CD14-positive monocyte (primary cell): ENCODE measurements around the gene HMGXB3. TPM values are rescaled to one million over a fixed set of nuclear protein-coding genes. Genes with fewer than 3 reads are reported as not detected.

Source experiments
- DNase-seq, 3 donors: peaks; one replicate each; pipeline ENCODE4 v3.0.0-alpha.2; 2011 to 2022
- H2AFZ ChIP-seq: 2 replicates; pipeline ENCODE4 v1.6.0; 2012; ENCODE audit warnings: mild to moderate bottlenecking, low read depth, low read length, inconsistent platforms; ENCODE audit not compliant: insufficient read depth, poor library complexity, severe bottlenecking
- H3K27ac ChIP-seq, 2 donors: 1 replicate in 1 of 2; 2 replicates in 1 of 2; pipeline ENCODE4 v1.5.1; 2012 to 2013; ENCODE audit warnings: low read length in 2 of 2, control low read depth in 1 of 2, inconsistent platforms in 1 of 2, low read depth in 1 of 2, mild to moderate bottlenecking in 1 of 2
- H3K27me3 ChIP-seq, 2 donors: one replicate each; pipeline versions ENCODE4 v1.6.0 to v1.6.1; 2011 to 2013; ENCODE audit warnings: low read length in 2 of 2; ENCODE audit not compliant: control insufficient read depth in 2 of 2, insufficient read depth in 2 of 2
- H3K36me3 ChIP-seq, 2 donors: replicated peaks in 1 of 2; 1 replicate in 1 of 2; 2 replicates in 1 of 2; pipeline versions ENCODE4 v1.5.1 to v1.6.1; 2012 to 2013; ENCODE audit warnings: low read length in 2 of 2, control low read depth in 1 of 2, inconsistent platforms in 1 of 2, mild to moderate bottlenecking in 1 of 2; ENCODE audit not compliant: insufficient read depth in 2 of 2, control insufficient read depth in 1 of 2
- H3K4me1 ChIP-seq, 2 donors: 1 replicate in 1 of 2; 2 replicates in 1 of 2; pipeline versions ENCODE4 v1.5.1 to v1.6.1; 2012 to 2013; ENCODE audit warnings: low read length in 2 of 2, control low read depth in 1 of 2, inconsistent platforms in 1 of 2, mild to moderate bottlenecking in 1 of 2, moderate library complexity in 1 of 2; ENCODE audit not compliant: insufficient read depth in 2 of 2, control insufficient read depth in 1 of 2
- H3K4me2 ChIP-seq: replicated peaks from 2 replicates; pipeline ENCODE3; 2012; ENCODE audit warnings: low read length, moderate library complexity, mild to moderate bottlenecking; ENCODE audit not compliant: poor library complexity, severe bottlenecking; ENCODE audit errors: extremely low read depth
- H3K4me3 ChIP-seq, 3 experiments: fragments of 200-600 bp in 1 of 3; sonication (generic) in 1 of 3; replicated peaks in 1 of 3; 1 replicate in 2 of 3; 2 replicates in 1 of 3; pipeline ENCODE4 v1.5.1; 2011 to 2013; ENCODE audit warnings: low read length in 3 of 3, mild to moderate bottlenecking in 3 of 3, control low read depth in 2 of 3, low read depth in 2 of 3, inconsistent platforms in 1 of 3, moderate library complexity in 1 of 3
- H3K79me2 ChIP-seq: 2 replicates; pipeline ENCODE4 v1.6.0; 2012; ENCODE audit warnings: mild to moderate bottlenecking, control low read depth, inconsistent platforms, low read length, moderate library complexity; ENCODE audit not compliant: insufficient read depth
- H3K9ac ChIP-seq: 2 replicates; pipeline ENCODE4 v1.6.0; 2017; ENCODE audit warnings: low read length, mild to moderate bottlenecking; ENCODE audit not compliant: insufficient read depth, poor library complexity, severe bottlenecking
- H3K9me3 ChIP-seq, 2 donors: replicated peaks in 1 of 2; 1 replicate in 1 of 2; 2 replicates in 1 of 2; pipeline versions ENCODE4 v1.5.1 to v1.6.1; 2012 to 2013; ENCODE audit warnings: low read length in 2 of 2, control low read depth in 1 of 2; ENCODE audit not compliant: control insufficient read depth in 1 of 2, insufficient read depth in 1 of 2
- H4K20me1 ChIP-seq: 2 replicates; pipeline ENCODE4 v1.6.0; 2012; ENCODE audit warnings: mild to moderate bottlenecking, low read length, control low read depth, moderate library complexity; ENCODE audit not compliant: insufficient read depth
- H3K27ac Mint-ChIP-seq, 7 donors: one replicate each; pipeline ENCODE4 v1.8.0; 2020; ENCODE audit warnings: mild to moderate bottlenecking in 7 of 7, mixed read lengths in 7 of 7, moderate library complexity in 6 of 7, inconsistent platforms in 2 of 7
- H3K27me3 Mint-ChIP-seq, 3 donors: one replicate each; pipeline ENCODE4 v1.8.0; 2021 to 2022; ENCODE audit warnings: low read depth in 3 of 3, mild to moderate bottlenecking in 3 of 3, mixed read lengths in 3 of 3, moderate library complexity in 3 of 3, inconsistent platforms in 1 of 3
- H3K36me3 Mint-ChIP-seq, 2 donors: one replicate each; pipeline ENCODE4 v1.8.0; 2020; ENCODE audit warnings: mixed read lengths in 2 of 2, inconsistent platforms in 1 of 2, mild to moderate bottlenecking in 1 of 2
- H3K4me1 Mint-ChIP-seq: one replicate; pipeline ENCODE4 v1.8.0; 2020; ENCODE audit warnings: mild to moderate bottlenecking, mixed read lengths
- H3K4me3 Mint-ChIP-seq, 2 donors: one replicate each; pipeline ENCODE4 v1.8.0; 2020; ENCODE audit warnings: mild to moderate bottlenecking in 2 of 2, mixed read lengths in 2 of 2, moderate library complexity in 1 of 2
- H3K9me3 Mint-ChIP-seq, 7 donors: one replicate each; pipeline ENCODE4 v1.8.0; 2020 to 2022; ENCODE audit warnings: mixed read lengths in 7 of 7, mild to moderate bottlenecking in 6 of 7, moderate library complexity in 6 of 7, inconsistent platforms in 2 of 7
- CTCF ChIP-seq: fragments of 200-600 bp; IDR thresholded peaks from one replicate; pipeline ENCODE4 v1.8.0; 2022; ENCODE audit warnings: antibody characterized with exemption, mild to moderate bottlenecking
- WGBS: methylation state at CpG from one replicate; pipeline ENCODE4 v1.1.5; 2013; ENCODE audit warnings: missing lambda C conversion rate; ENCODE audit not compliant: insufficient coverage; 5-methylcytosine and 5-hydroxymethylcytosine counted together
- intact Hi-C, 2 donors: fragments of 100-400 bp; cut with micrococcal nuclease; formaldehyde crosslinking; loops; one replicate each; pipeline versions ENCODE4 v1.15.0 to v1.15.1; 2023
- polyA plus RNA-seq, 3 donors: library from polyadenylated mRNA; depleted of rRNA in 1 of 3; unstranded in 2 of 3; stranded (reverse) in 1 of 3; fragments of 300-500 nt in 2 of 3; fragments of >200 nt in 1 of 3; fragmentation: Illumina TruSeq in 2 of 3; gene quantifications; 1 replicate in 2 of 3; 2 replicates in 1 of 3; pipeline ENCODE4 v1.2.3, GENCODE V29; 2012 to 2021

The HMGXB3 gene
- polyA plus RNA-seq, 3 donors, result 3.1 to 22.9 (median 6.2) TPM

GRCh38 chr5:149960272-149961185, 40.0 kb upstream of the HMGXB3 start, which contains the start of gene SLC26A2:
Gene SLC26A2 (plus strand): TSS chr5:149960758. CDS start chr5:149977653, 16,895 bp downstream.
- Mint-ChIP-seq H3K4me3 (peak within 1 kb of the TSS; percentile 89 to 94), H3K27me3 (peaks cover 0 to 1% (median 0%) of the 10 kb centered on the region in 3 donors), H3K27ac (peak within 1 kb of the TSS; percentile 96 to 99 (median 97)), H3K4me1 (peaks cover 31% of the 10 kb centered on the region), H3K36me3 (peaks cover 2 to 3% of the 10 kb centered on the region in 2 donors), H3K9me3 (peaks cover 0 to 2% (median 0%) of the 10 kb centered on the region in 7 donors)
- peaks cover 18 to 29% of the 10 kb centered on the region in 2 donors for H3K4me1 ChIP-seq
- H4K20me1 ChIP-seq, result no peaks in the 10 kb centered on the region
- intact Hi-C loops, result loop anchor here in 1 of 2 donors (2.0 to 5.0 kb wide), 2 partner anchors 20 to 42 kb away; partner anchors contain the start of genes HMGXB3 and TIGD6
- H3K4me3 ChIP-seq, result peak within 1 kb of the TSS; percentile 60 to 77 (median 77)
- H3K27me3 ChIP-seq, result no peaks in the 10 kb centered on the region
- peak within 1 kb of the TSS; percentile 96 for H2AFZ ChIP-seq
- TF ChIP-seq CTCF, result no peak
- H3K79me2 ChIP-seq, result peaks cover 28% of the 10 kb centered on the region
- H3K36me3 ChIP-seq, result no peaks in the 10 kb centered on the region
- no peaks in the 10 kb centered on the region for H3K9me3 ChIP-seq
- peak within 1 kb of the TSS; percentile 78 for H3K9ac ChIP-seq
- H3K4me2 ChIP-seq, result peak within 1 kb of the TSS; percentile 87
- peak; percentile 96 to 98 (median 98) for DNase-seq
- H3K27ac ChIP-seq, result peak within 1 kb of the TSS; percentile 93
- WGBS, result under 1% methylated on average over 79 of the region's 84 CpGs

- intact Hi-C loops, result loop anchor here in 1 of 2 donors (2.0 to 5.0 kb wide), 2 partner anchors 20 to 41 kb away; partner anchors contain the start of genes HMGXB3 and TIGD6
- peaks cover 18 to 29% of the 10 kb centered on the region in 2 donors for H3K4me1 ChIP-seq
- peaks cover 0 to 1% (median 0%) of the 10 kb centered on the region in 3 donors for H3K27me3 Mint-ChIP-seq
Observed at GRCh38 chr5:149961186-149961685, 39.3 kb upstream of the HMGXB3 start.

More at GRCh38 chr5:149961186-149961685, 39.3 kb upstream of the HMGXB3 start:
- Histone ChIP-seq H2AFZ (peak overlapping the region; percentile 96), H3K9ac (peak overlapping the region; percentile 78), H3K9me3 (no peaks in the 10 kb centered on the region), H3K27ac (peak overlapping the region in 1 of 2 donors; percentile 93), H3K27me3 (no peaks in the 10 kb centered on the region), H3K4me2 (peak overlapping the region; percentile 87), H3K36me3 (no peaks in the 10 kb centered on the region), H4K20me1 (no peaks in the 10 kb centered on the region), H3K79me2 (peaks cover 33% of the 10 kb centered on the region), H3K4me3 (peak overlapping the region; percentile 57 to 77 (median 77))
- WGBS, result 3% methylated on average over 7 of the region's 23 CpGs
- Mint-ChIP-seq H3K27ac (peak overlapping the region in 6 of 7 donors; percentile 4 to 96 (median 76)), H3K4me1 (peaks cover 31% of the 10 kb centered on the region), H3K36me3 (peaks cover 2 to 3% of the 10 kb centered on the region in 2 donors), H3K4me3 (peak overlapping the region; percentile 88 to 89), H3K9me3 (peaks cover 0 to 2% (median 0%) of the 10 kb centered on the region in 7 donors)
- no peak for TF ChIP-seq CTCF
- no peak for DNase-seq
